DND-41 (cell line): Measurements from ENCODE around the gene SYS1.

ENCODE experiments used
- ATAC-seq: fragments of 200-7000 bp; cut with Tn5 transposase; 3 replicates; pipeline ENCODE4 v1.9.1; 2021; ENCODE audit warnings: low read depth; ENCODE audit not compliant: insufficient read depth
- DNase-seq: peaks from one replicate; pipeline ENCODE4 v3.0.0-alpha.2; 2020
- H2AFZ ChIP-seq: 2 replicates; pipeline ENCODE4 v1.6.0; 2012; ENCODE audit warnings: low read depth, low read length
- H3K27ac ChIP-seq: 2 replicates; pipeline ENCODE4 v1.5.1; 2012; ENCODE audit warnings: low read length, inconsistent platforms
- H3K27me3 ChIP-seq: fragments of 200-600 bp; sonication (generic); 2 replicates; pipeline ENCODE4 v1.6.0; 2012; ENCODE audit warnings: low read length, mild to moderate bottlenecking, inconsistent platforms; ENCODE audit not compliant: insufficient read depth, poor library complexity
- H3K36me3 ChIP-seq: 2 replicates; pipeline ENCODE4 v1.5.1; 2012; ENCODE audit warnings: low read length, inconsistent platforms; ENCODE audit not compliant: insufficient read depth
- H3K4me1 ChIP-seq: 2 replicates; pipeline ENCODE4 v1.5.1; 2012; ENCODE audit warnings: mild to moderate bottlenecking, low read length; ENCODE audit not compliant: insufficient read depth
- H3K4me2 ChIP-seq: 2 replicates; pipeline ENCODE4 v1.6.0; 2012; ENCODE audit warnings: mild to moderate bottlenecking, moderate library complexity, low read length, inconsistent platforms; ENCODE audit not compliant: insufficient read depth
- H3K4me3 ChIP-seq, 2 experiments: fragments of 200-600 bp in 1 of 2; shearing (Covaris generic) in 1 of 2; 2 replicates each; pipeline ENCODE4 v1.5.1; 2012 to 2016; ENCODE audit warnings: inconsistent platforms in 2 of 2, low read length in 2 of 2, mild to moderate bottlenecking in 2 of 2, low read depth in 1 of 2, moderate library complexity in 1 of 2
- H3K79me2 ChIP-seq: 2 replicates; pipeline ENCODE4 v1.6.0; 2012; ENCODE audit warnings: low read length, inconsistent platforms; ENCODE audit not compliant: insufficient read depth
- H3K9ac ChIP-seq: 2 replicates; pipeline ENCODE4 v1.6.0; 2012; ENCODE audit warnings: low read depth, mild to moderate bottlenecking, inconsistent platforms, low read length, moderate library complexity
- H3K9me3 ChIP-seq: 2 replicates; pipeline ENCODE4 v1.5.1; 2012; ENCODE audit warnings: low read length, moderate library complexity, mild to moderate bottlenecking, inconsistent platforms; ENCODE audit not compliant: insufficient read depth, severe bottlenecking
- H4K20me1 ChIP-seq: 2 replicates; pipeline ENCODE4 v1.6.0; 2012; ENCODE audit warnings: low read length; ENCODE audit not compliant: insufficient read depth
- EZH2 ChIP-seq: IDR thresholded peaks from 3 replicates; pipeline ENCODE4 v1.6.1; 2012; ENCODE audit warnings: borderline replicate concordance, low read depth, mild to moderate bottlenecking, moderate library complexity, low read length, inconsistent platforms; ENCODE audit not compliant: severe bottlenecking
- TF ChIP-seq, protein P1 (sequence below): IDR thresholded peaks from 2 replicates; pipeline ENCODE4 v1.5.1; 2012; ENCODE audit warnings: borderline replicate concordance, low read length, moderate library complexity, mild to moderate bottlenecking; ENCODE audit not compliant: poor library complexity, severe bottlenecking; ENCODE audit errors: extremely low read depth

The SYS1 gene

DNA sequence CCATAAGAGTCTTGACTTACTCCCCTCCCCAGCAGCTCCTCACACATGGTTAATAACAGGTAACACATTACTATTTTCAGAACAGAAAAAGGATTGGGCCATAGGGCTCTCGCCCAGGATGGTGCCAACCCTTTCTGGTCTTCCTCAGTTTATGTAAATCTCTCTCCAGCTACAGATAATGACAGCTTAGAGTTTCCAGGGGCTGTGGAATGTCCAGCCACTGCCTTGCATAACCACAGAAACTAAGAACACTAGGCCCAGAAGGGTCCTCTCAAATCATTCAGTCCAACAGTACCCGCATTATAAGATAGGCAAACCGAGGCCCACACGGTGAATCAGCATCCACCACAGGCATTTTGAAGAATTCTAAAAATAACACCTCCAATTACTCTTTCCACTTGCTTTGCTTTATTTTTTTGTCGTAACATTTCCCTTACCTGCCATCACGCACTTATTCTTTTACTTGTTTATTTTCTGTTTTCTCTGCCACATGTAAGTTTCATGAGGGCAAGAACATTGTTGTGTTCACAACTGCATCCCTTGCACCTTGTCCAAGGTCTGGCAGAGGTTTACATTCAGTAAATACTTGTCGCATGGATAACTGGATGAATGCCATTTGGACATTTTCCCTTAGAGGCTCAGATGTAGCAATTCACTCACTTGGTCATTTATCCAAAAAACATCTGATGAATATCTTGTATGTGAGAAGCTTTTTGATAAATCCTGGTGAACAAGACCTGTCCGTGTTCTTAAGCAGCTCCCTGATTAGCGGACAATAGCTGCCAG lies 8.3 kb upstream of the SYS1 start:
- peaks cover 21% of the 10 kb centered on the region for H3K27me3 ChIP-seq
- no peak for ATAC-seq
- DNase-seq = no peak
- H4K20me1 ChIP-seq = no peaks in the 10 kb centered on the region
- H3K27ac ChIP-seq = no peak overlapping the region
- H3K4me1 ChIP-seq = no peaks in the 10 kb centered on the region
- H2AFZ ChIP-seq = no peak overlapping the region
- TF ChIP-seq, protein P1, sequence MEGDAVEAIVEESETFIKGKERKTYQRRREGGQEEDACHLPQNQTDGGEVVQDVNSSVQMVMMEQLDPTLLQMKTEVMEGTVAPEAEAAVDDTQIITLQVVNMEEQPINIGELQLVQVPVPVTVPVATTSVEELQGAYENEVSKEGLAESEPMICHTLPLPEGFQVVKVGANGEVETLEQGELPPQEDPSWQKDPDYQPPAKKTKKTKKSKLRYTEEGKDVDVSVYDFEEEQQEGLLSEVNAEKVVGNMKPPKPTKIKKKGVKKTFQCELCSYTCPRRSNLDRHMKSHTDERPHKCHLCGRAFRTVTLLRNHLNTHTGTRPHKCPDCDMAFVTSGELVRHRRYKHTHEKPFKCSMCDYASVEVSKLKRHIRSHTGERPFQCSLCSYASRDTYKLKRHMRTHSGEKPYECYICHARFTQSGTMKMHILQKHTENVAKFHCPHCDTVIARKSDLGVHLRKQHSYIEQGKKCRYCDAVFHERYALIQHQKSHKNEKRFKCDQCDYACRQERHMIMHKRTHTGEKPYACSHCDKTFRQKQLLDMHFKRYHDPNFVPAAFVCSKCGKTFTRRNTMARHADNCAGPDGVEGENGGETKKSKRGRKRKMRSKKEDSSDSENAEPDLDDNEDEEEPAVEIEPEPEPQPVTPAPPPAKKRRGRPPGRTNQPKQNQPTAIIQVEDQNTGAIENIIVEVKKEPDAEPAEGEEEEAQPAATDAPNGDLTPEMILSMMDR = no peak
- TF ChIP-seq EZH2 = no peak
- no peak overlapping the region for H3K4me2 ChIP-seq
- H3K9ac ChIP-seq = no peak overlapping the region
- no peak overlapping the region for H3K4me3 ChIP-seq
- no peaks in the 10 kb centered on the region for H3K9me3 ChIP-seq
- no peaks in the 10 kb centered on the region for H3K79me2 ChIP-seq
- no peaks in the 10 kb centered on the region for H3K36me3 ChIP-seq

DNA sequence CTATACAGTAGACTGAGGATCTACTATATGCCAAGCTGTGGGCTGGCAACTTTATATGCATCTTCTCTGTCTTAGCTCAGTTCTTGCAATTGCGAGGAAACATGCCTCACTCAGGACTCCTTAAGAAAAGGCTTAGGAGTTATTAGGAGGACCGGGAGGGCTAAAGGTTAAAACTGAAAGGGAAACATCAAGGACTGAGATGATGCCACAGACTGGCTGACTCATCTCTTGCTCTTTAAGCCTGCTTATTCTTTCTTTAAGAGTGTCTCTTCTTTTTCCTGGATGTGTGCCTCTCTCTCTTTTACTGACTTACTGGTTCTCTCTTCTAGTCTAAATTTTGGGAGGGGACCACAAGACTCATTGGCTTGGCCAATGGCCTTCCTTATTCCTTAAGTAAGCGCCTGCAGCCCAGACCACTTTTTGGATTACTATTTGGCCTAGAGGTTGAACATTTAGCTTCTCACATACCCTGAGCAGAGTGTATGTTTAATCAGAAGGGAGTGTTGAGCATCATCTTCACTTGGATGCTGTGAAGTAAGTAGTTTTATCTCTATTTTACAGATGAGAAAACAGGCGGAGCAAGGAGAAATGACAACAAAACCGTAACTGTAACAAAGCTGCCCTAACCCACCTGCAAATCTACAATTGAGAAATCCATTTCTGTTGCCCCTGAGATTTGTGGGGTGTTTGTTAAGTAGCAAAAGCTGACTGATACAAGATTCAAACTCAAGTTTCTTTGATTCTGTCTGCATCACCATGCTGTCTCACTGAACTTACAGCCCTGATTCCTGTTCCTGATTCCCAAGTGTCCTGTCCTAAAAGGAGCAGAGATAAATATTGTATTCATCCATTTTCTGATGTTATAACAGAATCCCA lies 7.5 kb upstream of the SYS1 start:
- Histone ChIP-seq H3K4me2 (no peak overlapping the region), H2AFZ (no peak overlapping the region), H3K9ac (no peak overlapping the region), H3K9me3 (no peaks in the 10 kb centered on the region), H3K4me1 (no peaks in the 10 kb centered on the region), H3K79me2 (no peaks in the 10 kb centered on the region), H3K27ac (no peak overlapping the region), H3K36me3 (no peaks in the 10 kb centered on the region), H3K27me3 (peaks cover 21% of the 10 kb centered on the region), H3K4me3 (no peak overlapping the region), H4K20me1 (no peaks in the 10 kb centered on the region)
- no peak for DNase-seq
- TF ChIP-seq, protein P1 = no peak
- no peak for TF ChIP-seq EZH2
- ATAC-seq = peak; percentile 45; the same call in 1 of the 3 replicates

DNA sequence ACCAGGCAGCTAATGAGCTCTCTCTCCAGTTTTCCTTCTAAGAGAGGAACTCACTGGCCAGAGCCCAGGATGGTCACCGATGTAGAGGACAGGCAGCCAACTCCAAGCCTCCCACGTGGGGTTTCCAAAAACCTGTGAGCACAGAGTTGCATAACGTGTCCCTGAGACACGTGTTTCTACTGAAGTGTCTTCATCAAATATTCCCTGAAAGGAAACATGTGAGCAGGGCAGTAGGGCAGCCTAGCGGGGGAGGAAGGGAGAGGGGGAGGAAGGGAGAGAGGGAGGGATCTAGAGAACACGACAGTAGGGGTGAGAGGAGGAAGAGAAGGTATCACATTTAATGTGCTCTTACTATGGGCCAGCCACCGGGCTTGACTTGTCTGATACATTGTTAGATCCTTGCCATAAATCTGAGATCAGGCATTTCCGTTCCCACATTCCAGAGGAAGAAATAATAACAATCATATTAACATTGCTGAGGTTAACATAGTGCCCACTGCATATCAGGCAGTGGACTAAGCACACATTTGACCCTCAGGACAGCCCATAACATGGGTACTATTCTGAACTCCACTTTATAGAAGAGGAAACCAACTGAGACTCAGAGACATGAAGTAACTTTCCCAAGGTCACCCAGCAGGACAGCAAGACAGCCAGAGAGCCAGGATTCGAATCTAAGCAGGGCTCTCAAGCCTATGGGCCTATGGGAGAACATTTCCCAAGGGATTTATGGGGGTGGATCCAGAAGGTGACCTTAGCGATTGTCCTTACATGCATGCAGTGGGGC lies 4.5 kb upstream of the SYS1 start:
- Histone ChIP-seq H3K4me2 (no peak overlapping the region), H4K20me1 (peaks cover 2% of the 10 kb centered on the region), H3K27me3 (peaks cover 15% of the 10 kb centered on the region), H3K9ac (no peak overlapping the region), H3K36me3 (no peaks in the 10 kb centered on the region; the same call in 1 of the 2 replicates), H3K27ac (no peak overlapping the region), H3K9me3 (no peaks in the 10 kb centered on the region), H3K4me1 (peaks cover 12% of the 10 kb centered on the region), H3K79me2 (peaks cover 4% of the 10 kb centered on the region), H2AFZ (no peak overlapping the region), H3K4me3 (no peak overlapping the region)
- DNase-seq = no peak
- ATAC-seq = no peak
- TF ChIP-seq EZH2 = no peak
- TF ChIP-seq, protein P1 = no peak
